Islet precursor cell (in vitro differentiated cells): ENCODE measurements around the gene RPRD1B.

ENCODE experiments used
- DNase-seq: peaks from one replicate; pipeline ENCODE4 v3.0.0-alpha.2; 2018

RPRD1B gene

DNA sequence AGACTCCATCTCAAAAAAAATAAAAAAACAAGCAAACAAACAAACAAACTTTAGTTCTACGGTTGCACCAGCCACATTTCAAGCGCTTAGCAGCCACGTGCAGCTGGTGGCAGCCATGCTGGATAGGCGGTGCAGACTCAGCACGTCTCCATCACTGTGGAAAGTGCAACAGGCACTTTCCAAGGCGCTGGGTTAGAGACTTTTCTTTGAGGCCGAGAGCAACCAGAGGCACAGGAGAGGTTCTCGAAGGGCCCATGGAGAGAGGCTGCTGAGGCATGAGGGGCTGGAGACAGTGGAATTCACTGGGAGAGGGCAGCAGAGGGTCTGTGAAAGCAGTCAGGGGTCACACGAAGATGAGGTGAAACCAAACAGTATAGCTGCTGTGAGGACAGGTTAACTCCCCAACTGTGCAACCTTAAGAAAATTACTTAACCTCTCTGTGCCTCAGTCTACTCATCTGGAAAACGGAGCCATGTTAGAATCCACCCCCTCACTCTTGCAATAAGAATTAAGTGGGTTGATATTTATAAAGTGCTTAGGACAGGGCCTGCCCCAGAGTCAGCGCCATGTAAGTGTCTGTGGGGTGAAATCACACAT lies 104.0 kb downstream of the RPRD1B start:
- peak; percentile 17 for DNase-seq

GRCh38 chr20:38138086-38138778 lies 104.7 kb downstream of the RPRD1B start:
- peak; percentile 29 for DNase-seq

- peak; percentile 52 for DNase-seq
Observed at GRCh38 chr20:38139156-38139912, 105.8 kb downstream of the RPRD1B start.

DNA sequence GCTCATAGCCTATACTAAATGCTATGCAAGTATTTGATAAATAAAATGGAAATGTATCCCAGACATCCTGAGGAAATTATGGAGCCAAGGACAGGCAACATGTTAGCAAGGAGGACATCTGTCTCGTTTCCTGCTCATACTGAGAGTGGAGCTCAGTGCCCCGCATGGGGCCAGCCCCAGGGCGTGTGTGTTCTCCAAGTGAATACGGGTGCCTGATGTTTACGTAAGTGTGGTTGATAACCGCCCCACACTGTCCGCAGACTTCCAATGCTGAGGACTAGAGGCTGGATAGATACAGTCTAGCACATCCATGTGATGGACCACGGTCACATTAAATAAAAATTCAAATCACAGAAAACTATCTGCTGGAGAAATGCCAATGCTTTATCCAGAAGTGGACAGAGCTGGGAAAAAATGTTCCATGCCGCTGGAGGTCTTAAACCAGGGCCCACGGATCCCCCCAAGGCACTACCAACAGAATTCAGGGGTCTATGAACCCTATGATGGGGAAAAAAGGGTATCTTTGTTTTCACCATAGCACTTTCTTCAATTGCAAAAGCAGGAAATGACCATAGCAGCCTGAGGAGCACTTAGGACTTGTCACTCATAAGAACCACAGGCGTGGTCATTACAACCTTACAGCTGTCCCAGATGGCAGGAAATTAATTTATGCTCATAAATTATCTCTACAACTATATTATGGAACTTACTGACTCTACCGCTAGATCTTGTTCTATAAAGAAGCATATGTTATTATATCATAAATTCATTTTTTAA lies 106.6 kb downstream of the RPRD1B start:
- peak; percentile 62 for DNase-seq

DNA sequence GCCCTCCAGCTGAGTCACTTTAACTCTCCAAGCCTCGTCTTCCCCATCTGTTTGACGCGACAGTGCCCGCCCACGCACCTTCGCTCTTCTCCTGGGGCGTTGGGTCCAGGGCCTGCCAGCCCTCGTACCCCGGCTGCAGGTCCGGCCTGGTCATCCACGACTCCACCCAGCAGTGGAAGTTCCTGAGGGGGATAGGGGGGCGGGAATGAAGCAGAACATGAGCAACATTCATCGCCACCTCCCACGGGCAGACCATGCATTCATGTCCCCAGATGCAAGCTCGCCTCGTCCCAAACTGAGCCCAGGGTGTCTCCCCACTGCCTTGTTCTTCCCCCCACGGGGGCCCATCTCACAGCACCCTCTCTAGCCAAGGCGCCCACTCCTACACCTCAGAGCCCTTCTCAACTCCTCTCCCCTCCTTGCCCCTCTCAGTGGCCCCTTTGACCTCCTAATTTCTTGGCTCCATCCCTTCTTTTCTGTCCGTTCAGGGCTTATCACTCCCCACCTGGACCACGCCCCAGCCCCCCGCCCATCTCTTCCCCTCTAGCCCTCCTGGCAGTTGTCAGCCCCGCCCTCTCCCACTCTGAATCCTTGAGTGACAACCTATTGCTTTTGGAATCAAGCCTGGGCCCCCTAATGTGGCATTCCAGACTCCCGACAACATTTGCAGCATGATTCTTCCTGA lies 107.8 kb downstream of the RPRD1B start:
- DNase-seq = peak; percentile 40
